ENCODE data around the gene ETF1.

The ETF1 gene

DNA sequence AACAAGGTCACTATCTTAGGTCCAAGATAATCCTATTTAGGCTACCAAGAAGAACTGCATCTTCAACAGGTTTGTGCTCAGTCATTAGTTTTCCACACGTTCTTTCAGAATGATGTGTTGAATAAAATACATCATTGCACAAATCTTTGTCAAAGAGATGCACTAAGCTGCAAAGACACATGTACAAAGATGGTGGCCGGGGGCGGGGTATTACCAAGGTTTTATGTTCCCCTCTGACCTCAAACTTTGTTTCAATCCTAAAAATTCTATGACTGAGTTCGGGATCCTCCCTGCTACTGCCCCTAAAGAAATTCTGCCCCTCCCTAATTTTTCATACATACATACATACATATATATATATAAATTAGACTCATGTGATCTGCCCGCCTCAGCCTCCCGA is 17.9 kb upstream of the ETF1 start:
- no peak for DNase-seq

DNA sequence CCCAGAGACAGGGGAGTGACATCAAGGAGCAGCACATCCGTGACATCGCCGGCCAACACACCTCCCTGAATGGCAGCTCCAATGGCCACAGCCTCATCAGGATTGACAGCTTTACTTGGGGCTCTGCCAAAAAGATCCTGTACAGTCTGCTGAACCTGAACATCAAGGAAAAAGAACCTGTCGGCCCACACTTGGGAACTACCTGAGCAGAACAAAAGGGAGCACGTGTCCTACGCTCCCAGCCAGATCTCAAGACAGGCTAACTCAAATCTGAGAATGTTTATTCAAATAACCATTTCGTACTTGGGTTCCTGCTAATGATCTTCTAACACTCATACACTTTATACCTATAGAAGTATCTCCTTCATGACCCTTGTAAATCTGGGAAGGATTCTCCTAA is 16.9 kb upstream of the ETF1 start:
- no peak for DNase-seq

DNA sequence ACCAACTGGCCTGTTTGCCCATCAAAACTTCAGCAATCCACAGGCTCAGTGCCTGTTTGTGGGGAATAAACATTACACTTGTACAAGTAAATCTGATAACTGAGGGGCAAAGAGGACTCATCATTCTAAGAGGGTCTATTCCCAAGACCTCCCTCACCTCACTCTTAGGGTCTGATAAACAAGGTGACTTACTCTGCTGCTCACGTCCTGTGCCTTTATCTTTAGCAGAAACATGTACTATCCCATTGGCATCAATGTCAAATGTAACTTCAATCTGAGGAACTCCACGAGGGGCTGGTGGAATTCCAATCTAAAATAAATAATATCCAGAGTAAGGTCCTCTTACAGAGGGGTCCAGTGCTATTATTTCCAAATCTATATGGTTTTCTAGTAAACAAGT is 14.6 kb upstream of the ETF1 start:
- DNase-seq, result no peak

DNA sequence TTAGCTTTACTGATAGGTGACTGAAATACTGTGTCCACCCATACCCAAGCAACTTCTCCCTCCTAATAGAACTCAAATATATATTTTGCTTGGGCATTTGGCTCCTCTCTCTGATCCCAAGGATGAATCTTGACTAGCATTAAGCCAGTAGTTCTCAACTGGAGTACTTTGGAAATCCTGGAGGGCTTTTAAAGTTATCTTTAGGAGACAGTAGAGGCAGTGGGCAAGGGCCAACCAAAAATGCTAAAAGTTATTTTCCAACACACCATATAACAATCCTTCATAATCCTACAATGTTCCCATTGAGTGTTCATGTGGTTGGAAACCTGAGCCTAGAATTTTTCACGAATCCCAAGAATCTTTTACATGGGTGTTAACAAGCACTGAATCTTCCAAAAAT is 11.1 kb upstream of the ETF1 start:
- no peak for DNase-seq

DNA sequence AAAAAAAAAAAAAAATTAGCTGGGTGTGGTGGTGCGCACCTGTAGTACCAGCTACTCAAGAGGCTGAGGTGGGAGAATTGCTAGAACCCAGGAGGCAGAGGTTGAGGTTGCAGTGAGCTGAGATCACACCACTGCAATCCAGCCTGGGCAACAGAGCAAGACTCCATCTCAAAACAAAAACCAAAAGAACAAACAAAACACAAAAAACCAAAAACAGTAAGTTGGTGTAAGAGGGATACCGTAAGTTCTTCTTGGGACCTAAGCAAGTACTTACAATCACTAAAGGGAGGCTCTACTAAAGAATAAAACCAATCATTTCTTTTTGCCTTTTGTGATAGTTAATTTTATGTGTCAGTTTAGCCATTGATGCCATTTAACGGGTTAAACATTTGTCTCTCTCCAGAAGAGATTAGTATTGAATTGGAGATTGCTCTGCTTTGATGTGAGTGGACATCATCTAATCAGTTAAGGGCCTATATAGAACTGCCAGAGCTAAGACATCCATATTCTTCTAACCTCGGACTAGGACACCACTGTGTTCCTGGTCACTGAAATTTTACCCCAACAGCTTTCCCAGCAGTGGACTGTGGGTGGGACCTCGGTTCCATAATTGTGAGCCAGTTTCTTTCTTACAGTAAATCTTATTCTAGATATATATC is 10.5 kb upstream of the ETF1 start:
- no peak for DNase-seq

DNA sequence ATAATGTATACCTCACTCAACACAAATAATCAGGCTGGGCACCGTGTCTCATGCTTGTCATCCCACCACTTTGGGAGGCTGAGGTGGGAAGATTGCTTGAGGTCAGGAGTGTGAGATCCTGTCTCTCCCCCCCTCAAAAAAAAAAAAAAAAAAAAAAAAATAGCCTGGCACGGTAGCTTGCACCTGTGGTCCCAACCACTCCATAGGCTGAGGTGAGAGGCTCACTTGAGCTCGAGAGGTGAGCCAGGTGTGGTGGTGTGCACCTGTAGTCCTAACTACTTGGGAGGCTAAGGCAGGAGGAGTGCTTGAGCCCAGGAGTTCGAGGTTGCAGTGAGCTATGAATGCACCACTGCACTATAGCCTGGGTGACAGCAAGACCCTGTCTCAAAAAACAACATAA is 9.6 kb upstream of the ETF1 start:
- no peak for DNase-seq

DNA sequence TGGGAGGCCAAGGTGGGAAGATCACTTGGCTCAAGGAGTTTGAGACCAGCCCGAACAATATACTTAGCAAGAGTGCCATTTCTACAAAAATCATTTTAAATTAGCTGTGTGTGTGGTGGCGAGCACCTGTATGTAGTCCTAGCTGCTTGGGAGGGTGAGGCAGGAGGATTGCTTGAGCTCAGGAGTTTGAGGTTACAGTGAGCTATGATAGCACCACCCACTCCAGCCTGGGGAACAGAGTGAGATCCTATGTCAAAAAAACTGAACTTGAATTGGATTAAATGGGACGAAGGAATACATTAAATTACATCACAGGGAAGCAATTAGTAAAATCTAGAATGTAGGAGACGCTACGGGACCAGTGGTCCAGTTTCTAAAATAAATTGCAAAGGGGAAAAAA is 6.4 kb upstream of the ETF1 start:
- no peak for DNase-seq

DNA sequence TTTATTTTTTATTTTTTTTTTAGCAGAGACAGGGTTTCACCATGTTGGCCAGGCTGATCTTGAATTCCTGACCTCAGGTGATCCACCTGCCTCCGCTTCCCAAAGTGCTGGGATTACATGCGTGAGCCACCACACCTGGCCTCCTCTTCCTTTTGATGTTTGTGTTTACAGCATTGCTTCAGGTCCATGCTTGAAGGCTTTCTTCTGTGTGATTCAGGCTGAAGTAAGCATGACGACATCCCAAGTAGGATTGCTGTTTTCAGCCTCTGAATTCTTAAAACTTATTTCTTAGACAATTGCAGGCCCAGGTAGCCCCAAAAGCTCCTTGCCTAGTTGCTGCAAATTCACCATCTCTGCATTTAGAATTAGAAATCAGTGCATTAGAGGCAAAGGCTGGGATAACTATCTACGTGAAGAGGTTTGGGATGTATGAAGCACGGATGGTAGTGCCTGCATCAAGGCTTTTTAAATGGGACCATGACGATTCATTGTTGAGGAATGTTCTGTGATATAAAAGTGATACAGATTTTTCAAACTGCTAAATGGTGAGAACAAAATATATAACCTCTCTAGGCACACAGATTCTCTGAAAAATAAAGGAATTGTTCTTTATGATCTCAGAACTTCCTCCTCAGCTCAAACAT is 3.0 kb upstream of the ETF1 start:
- DNase-seq, result no peak

DNA sequence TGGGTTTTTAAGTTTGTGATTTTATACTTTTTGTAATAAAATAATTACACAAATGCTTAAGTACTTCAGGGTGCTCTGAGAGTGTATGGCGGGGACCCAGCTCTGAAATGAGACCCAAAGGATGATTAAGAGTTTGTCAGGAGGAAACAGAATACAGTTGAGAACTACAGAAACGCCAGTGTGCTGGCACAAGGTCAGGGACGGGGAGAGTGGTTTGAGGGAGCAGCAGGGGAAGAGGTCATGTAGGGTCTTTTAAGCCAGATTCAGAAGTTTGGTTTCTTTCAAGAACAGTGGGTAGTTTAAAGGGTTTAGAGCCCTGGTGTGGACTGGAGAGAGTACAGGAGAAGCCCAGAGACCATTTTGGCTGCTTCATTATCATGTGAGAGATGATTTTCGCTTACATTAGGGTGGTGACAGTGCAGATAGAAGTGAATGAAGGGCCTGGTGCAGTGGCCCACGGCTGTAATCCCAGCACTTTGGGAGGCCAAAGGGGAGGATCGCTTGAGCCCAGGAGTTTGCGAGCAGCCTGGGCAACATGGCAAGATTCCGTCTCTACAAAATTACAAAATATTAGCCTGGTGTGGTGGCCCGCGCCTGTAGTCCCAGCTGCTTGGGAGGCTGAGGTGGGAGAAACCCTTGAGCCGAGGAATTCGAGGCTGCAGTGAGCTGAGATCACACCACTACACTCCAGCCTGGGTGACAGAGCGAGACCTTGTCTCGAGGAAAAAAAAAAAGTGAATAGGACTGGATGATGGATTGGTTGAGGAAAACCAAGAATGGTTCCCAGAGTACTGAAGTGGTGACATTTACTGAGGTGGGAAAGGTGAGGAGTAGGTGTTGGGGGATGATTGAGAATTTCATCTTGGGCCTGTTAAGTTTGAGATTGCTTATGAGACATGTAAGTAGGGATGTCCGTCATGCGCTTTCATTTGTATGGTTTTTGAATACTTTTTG is 1.4 kb upstream of the ETF1 start:
- peak in 1 of 2 donors; percentile 18 for DNase-seq

DNA sequence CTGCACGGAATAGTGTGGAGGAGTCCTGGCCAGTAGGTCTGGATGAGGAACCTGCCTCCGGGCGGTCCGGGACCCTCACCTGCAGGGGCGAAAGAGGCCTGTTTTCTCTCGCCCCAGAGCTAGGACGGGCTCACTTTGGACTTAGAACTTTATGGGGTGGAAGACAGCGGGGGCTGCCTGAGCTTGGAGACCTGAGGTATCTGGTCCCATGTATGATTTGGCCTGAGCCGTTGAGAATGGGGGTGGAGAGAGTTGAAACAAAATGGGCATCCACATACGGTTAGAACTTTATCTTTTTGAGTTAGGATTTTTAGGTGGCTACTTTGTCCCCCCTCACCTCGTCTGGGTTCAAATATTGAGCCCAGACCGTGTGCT is 681 bp upstream of the ETF1 start:
- no peak for DNase-seq

DNA sequence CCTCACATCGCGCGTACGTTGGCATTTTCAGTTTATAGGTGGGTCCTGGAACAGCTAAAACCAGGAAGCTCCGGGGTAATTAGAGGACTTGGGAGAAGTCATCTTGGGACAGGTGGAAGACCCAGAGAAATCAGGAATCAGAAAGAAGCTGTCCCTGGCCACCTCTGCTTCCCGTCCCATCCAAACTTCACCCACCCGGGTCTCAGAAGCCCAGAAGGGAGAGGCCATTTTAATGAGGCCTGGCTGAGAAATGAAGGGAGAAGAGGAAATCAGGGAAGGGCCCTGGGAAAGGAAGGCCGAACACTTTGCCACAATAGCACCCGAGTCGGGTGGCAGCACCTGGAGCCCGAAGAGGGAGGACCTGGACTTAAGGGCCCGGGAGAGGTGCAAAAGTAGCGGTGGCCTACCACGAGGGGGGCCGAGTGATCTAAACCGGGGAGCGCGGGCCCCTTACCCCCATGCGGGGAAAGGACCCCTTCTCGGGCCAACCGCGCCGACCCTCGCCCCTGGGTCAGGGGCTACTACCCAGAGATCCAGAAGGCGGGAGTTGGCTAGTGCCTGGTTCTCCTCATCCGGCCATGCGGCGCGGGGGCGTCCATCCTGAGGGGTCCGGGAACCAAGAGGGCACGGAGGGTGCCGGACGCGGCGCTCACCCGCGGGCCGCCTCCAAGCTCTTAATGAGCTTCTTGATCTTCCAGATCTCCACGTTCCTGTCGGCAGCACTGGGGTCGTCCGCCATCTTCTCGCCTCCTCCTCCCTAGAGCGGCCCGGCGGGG is 668 bp downstream of the ETF1 start:
- DNase-seq, result peak; percentile 12 to 16

DNA sequence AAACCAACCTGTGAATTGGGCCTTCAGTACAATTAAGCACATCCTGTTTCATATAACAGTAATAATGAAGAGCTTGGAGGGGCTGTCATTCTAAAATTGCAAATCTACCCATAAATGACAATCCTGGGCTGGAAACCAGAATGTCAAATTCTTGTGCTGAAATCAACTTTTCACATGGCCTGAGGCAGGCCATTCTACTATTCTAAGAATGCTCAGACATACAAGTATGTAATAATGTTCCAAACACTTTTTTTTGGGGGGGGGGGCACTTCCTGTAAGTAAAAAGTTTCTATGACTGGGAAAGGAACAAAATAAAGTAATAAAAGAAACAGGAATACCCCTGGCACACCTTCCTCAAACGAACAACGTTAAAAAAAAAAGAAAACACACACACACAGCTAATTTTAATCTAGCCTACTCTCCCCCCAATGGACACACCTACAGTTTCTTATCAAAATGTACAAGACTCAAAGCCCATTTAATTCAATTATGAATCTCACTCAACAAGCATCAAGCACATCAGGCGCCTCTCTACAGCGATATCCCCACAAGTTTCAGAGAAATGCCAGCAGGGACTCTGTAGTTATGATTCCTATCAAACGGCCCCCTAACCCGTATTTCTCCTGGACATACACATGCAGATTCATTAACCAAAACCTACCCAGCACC is 1.4 kb downstream of the ETF1 start:
- no peak for DNase-seq

DNA sequence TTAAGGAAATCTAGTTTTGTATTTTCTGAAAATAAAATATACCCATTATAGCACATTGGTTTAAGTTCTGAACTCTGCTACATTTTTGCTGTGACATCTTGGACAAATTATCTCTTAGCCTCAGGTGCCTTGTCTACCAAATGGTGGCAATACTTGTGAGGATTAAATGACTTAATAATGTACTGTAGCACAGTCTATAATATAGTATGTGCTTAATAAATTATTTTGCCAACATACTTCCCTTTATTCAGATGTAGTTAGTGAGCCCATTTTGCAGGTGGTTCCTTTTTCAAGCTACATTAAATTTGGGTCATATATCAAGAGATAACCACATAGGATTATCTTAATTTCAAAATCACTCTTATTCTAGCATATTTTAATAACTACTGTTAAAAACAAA is 3.2 kb downstream of the ETF1 start:
- DNase-seq, result no peak

DNA sequence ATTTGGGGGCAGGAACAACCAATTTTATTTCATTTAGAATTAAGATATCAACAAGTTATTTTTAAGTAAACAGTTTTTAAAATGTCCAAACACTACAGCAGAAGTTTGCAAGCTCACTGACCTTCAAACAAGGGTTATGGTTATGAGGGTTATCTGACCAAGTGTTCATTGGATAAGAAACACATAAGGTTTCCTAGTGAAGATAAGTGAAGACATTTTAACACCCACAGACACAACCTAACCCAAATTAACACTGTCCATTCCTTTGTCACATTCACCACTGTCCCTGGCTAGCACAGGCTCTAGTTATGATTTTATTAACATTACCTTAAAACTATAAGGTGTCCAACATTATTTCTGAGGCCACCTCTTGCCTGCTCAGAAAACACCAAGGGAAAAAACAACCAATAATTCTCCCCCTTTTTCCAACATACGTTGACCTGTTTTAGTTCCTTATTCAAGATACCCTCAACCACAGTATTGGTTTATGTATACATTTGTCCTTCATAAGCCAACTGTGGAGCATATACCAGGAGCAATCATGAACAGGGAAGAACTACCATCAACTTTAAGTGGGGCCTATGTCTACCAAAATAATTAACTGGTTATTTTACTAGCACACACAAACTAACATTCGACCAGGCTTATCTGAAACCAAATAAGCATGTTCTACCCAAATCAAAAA is 4.0 kb downstream of the ETF1 start:
- DNase-seq, result no peak

DNA sequence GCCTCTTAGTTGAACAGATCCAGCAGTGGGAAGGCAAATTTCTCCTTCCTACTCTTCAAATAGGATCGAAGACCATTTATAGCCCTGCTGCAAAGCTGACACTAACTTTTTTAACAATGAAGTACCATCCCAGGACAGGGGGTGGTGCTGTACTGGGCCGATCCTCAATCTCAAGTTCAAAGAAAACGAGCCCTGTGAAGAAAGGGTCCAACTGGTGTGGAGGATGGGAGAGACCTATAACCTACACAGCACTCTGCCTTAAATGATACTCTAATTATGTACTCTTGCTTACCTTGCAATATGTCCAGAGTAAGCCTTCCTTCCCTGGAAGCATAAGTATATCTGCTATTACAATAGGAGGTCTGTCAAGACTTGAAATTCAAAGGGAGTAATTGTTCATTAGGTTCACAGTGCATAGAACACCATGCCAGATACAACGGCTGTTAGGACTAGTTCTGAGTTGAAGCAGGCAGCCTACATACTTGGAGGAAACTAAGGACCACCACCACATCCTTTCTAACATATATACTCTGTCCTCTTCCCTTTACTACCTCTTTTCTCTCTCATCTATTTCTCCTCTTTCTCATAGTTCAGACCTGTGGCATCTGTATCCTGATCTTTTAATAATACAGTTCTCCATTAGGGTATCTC is 6.2 kb downstream of the ETF1 start:
- DNase-seq, result peak in 1 of 2 donors; percentile 30

DNA sequence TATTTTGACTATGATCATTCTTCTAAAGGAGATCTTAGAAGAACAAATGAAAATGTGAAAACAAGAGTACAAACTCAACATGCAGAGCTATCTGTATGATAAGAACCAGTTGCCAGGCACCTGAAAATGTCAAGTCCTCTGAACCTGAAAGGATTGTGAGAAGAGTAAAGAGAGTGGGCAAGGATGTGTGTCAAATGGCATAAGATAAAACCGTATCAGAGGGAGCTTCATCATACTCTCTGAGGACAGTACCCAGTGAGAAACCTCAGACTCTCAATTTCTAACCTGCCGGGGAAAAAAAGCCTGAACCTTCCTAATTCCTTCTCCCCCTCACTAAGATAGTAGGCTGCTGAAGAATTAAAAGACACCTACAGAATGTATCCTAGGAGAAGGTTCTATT is 6.8 kb downstream of the ETF1 start:
- no peak for DNase-seq

DNA sequence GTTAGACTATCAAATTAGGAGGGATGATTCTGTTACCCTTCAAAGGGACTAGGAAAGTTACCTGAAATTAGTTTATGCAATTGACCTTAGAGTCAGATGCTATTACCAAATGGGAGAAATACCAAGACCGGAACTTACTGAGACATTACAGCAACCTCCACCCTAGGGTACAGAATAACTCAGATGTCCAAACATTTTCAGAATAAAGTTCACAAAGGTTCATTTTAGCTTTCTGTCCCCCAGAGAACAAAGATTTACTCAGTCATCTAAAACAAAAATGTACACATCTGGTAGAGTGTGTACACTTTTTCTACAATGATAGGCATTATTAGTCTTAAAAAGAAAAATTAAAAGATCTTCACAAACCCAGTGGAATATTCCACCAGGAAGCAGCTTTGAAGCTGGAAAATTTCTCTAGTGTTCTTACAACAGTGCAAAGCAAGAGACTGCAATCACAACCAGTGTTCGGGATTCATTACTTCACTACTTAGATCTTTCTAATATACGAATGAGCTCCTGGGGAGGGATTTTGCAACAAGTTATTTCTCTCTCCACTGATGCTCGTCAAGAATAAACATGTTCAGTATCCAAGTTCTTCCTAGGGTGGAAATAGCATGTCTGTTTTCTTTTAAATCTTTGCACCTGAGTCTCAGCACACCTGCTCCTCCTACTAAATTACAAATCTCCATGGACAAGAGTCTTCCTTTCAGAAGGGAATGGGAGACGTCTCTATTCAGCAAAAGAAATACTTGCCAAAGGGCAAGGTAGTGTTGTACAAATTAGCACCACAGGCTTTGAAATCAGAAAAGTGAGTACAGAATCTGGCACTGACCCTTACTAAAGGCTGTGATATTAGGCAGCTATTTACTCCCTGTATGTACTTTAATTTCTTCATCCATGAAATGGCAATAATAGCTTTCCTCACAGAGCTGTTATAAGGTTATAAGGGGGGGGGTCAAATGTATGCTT is 8.8 kb downstream of the ETF1 start:
- no peak for DNase-seq

DNA sequence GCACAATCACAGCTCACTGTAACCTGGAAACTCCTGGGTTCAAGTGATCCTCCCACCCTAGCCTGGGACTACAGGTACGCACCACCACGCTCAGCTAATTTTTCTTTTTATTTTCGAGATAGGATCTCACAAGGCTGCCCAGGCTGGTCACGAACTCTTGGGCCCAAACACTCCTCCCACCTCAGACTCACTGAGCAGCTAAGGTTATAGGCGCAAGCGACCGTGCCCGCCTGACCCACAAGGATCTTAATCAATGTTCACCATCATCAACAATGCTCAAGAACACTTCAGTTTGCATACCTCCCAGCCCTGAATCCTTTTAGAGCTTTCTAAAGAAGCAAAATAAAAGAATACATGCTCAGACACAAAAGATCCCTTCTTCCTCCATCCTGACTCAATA is 13.2 kb downstream of the ETF1 start:
- no peak for DNase-seq

DNA sequence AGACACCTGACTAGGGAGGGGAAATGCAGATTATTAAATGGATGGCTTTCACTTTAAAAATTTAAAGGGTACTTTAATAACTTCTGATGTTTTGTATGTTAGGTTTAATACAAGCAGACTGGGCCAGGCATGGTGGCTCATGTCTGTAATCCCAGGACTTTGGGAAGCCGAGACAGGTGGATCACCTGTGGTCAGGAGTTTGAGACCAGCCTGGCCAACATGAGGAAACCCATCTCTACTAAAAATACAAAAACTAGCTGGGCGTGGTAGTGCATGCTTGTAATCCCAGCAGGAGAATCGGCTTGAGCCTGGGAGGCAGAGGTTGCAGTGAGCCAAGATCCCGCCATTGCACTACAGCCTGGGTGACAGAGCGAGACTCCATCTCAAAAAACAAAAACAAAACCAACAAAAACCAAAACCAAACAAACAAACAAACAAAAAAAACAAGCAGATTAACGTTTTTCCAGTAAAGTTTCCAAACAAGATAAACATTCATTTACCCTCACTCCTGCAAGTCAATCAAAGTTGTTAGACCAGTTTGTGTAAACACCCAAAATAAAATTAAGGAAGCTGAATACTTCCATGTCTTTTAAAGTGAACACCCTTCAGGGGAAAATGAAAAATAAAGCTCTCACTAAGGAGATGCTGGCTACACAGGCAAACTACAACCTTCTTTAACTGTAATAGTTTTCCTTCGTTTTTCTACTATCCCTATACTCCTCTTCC is 14.1 kb downstream of the ETF1 start:
- no peak for DNase-seq

DNA sequence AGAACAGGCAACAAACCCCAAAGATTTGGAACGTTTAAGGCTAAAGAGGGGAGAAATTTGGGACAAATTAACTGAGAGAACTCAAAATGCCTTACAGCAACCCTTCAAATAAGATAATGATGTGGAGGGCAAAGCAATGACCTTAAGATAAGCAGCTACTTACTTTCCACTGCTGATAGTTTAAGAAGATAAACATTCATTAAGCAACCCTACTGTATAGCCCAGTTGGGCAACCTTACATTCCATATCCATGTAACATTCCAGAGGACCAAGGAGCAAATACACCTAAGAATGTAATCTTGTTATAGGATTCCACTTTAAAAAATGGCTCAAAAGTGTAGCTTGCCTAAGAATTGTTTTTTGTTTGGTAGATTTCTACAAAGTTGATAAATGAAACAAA is 14.8 kb downstream of the ETF1 start:
- no peak for DNase-seq
